SJSA1 (cell line): ENCODE results near the gene IMPACT. TPM values are rescaled to one million over a fixed set of nuclear protein-coding genes. Genes with fewer than 3 reads are reported as not detected.
A peak's percentile ranks its signal among the peaks of the same experiment; 100 is the strongest.

Source experiments
- DNase-seq, 2 experiments: peaks; one replicate each; pipeline ENCODE4 v3.0.0-alpha.2; 2015 to 2020; ENCODE audit warnings: low spot score in 2 of 2, low read depth in 1 of 2
- H3K27ac ChIP-seq: fragments of 250-450 bp; sonication (Bioruptor Pico); 2 replicates; pipeline ENCODE4 v1.5.1; 2020; ENCODE audit warnings: mild to moderate bottlenecking, moderate library complexity
- H3K27me3 ChIP-seq: fragments of 250-450 bp; sonication (Bioruptor Pico); replicated peaks from 2 replicates; pipeline ENCODE4 v1.5.1; 2020; ENCODE audit warnings: mild to moderate bottlenecking, moderate library complexity
- H3K36me3 ChIP-seq: fragments of 250-450 bp; sonication (Bioruptor Pico); 2 replicates; pipeline ENCODE4 v1.5.1; 2020; ENCODE audit warnings: mild to moderate bottlenecking
- H3K4me1 ChIP-seq: fragments of 250-450 bp; sonication (Bioruptor Pico); replicated peaks from 2 replicates; pipeline ENCODE4 v1.6.1; 2021; ENCODE audit warnings: mild to moderate bottlenecking
- H3K4me3 ChIP-seq: fragments of 250-450 bp; sonication (Bioruptor Pico); 2 replicates; pipeline ENCODE4 v1.5.1; 2020; ENCODE audit warnings: mild to moderate bottlenecking
- H3K9me3 ChIP-seq: fragments of 250-450 bp; sonication (Bioruptor Pico); replicated peaks from 2 replicates; pipeline ENCODE4 v1.5.1; 2020; ENCODE audit warnings: mild to moderate bottlenecking
- total RNA-seq: library from RNA; depleted of rRNA; stranded (reverse); fragments of >200 nt; shearing (Covaris generic); gene quantifications from 2 replicates; pipeline ENCODE4 v1.2.3, GENCODE V29; 2014

IMPACT gene
- total RNA-seq, 1 experiment from 2014 or later: 27.7 TPM

GRCh38 chr18:24402209-24402785 lies 24.2 kb upstream of the IMPACT start:
- no peaks in the 10 kb centered on the region for H3K27me3 ChIP-seq
- H3K9me3 ChIP-seq: no peaks in the 10 kb centered on the region
- peaks cover 3% of the 10 kb centered on the region; the same call in 1 of the 2 replicates for H3K36me3 ChIP-seq
- DNase-seq: no peak
- H3K4me1 ChIP-seq: peaks cover 18% of the 10 kb centered on the region
- no peak overlapping the region for H3K4me3 ChIP-seq
- no peak overlapping the region for H3K27ac ChIP-seq

DNA sequence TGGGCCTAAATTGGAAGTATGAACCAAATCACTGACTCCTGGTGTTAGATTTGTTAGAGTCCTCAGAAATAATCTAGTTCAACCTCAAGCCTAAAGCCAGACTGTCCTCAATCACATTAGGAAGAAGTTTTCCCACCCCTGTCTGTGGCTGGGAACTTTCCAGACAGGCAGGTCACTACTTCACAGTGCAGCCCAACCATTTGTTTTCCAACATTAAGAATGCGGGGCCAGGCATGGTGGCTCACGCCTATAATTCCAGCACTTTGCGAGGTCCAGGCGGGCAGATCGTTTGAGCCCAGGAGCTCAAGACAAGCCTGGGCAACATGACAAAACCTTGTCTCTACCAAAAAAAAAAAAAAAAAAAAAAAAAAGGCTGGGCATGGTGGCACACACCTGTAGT lies 23.4 kb upstream of the IMPACT start:
- no peak for DNase-seq
- Histone ChIP-seq H3K9me3 (no peaks in the 10 kb centered on the region), H3K4me1 (peaks cover 15% of the 10 kb centered on the region), H3K4me3 (no peak overlapping the region), H3K27me3 (no peaks in the 10 kb centered on the region), H3K36me3 (no peaks in the 10 kb centered on the region), H3K27ac (no peak overlapping the region)

DNA sequence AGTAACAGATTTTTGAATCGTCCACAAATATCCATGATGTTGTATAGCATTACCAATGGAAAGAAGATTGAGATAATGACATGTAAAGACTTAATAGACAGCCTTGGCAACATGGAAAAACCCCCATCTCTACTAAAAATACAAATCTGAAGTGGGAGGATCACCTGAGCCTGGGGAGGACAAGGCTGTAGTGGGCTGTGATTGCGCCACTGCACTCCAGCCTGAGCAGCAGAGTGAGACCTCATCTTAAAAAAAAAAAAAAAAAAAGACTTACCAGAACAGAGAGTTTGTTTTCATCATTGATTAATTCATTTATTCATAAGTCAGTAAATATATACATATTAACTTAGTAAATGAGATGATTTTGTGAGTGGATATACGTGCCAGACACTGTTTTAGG lies 21.9 kb upstream of the IMPACT start:
- 0 out of 2 replicates have a peak, but pooled peaks cover 6% of the 10 kb centered on the region for H3K4me1 ChIP-seq
- H3K36me3 ChIP-seq: no peaks in the 10 kb centered on the region
- no peaks in the 10 kb centered on the region for H3K9me3 ChIP-seq
- H3K27ac ChIP-seq: no peak overlapping the region
- H3K27me3 ChIP-seq: no peaks in the 10 kb centered on the region
- no peak for DNase-seq
- no peak overlapping the region for H3K4me3 ChIP-seq

DNA sequence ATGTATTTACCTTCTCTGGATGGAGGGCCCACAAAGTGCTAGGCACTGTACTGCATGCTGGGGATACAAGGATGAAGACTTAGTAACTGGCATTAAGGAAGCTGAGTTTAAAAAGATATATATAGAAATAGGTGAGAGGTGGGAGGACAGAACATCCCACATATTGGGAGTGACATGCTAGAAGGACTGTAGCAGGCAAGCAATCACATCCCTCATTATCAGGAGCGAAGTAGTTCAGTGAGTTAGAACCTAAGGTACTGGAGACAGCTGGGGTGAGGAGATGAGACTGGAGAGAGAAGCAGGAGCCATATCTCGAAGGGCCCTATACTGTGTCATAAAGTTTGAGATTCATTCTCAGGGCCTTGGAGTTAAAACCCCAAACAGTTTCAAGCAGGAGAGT lies 18.0 kb upstream of the IMPACT start:
- no peak for DNase-seq
- no peaks in the 10 kb centered on the region for H3K27me3 ChIP-seq
- H3K36me3 ChIP-seq: no peaks in the 10 kb centered on the region
- no peak overlapping the region for H3K4me3 ChIP-seq
- H3K27ac ChIP-seq: no peak overlapping the region
- no peaks in the 10 kb centered on the region for H3K9me3 ChIP-seq
- H3K4me1 ChIP-seq: no peaks in the 10 kb centered on the region

DNA sequence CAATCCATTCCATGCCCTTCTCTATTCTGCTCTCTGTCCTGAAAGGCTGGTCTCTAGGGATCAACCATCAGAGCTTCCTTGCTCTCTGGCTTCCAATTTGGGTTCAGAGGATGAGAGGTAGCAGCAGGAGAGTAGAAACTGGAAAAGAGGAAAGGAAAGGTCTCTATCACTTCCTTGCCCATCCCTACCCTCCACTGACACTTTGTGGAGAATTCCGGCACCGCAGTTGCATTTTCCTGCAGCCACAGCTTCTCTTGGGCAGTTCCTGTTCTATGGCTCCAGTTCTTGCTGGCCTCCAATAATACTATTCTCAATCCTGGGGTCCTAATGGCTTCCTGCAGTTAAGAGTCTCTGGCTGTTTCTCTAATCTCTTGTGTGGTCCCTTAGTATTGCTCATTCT lies 13.3 kb upstream of the IMPACT start:
- no peaks in the 10 kb centered on the region for H3K9me3 ChIP-seq
- H3K36me3 ChIP-seq: no peaks in the 10 kb centered on the region
- H3K4me3 ChIP-seq: no peak overlapping the region
- peaks cover 6% of the 10 kb centered on the region for H3K27me3 ChIP-seq
- H3K27ac ChIP-seq: no peak overlapping the region
- no peak for DNase-seq
- no peaks in the 10 kb centered on the region for H3K4me1 ChIP-seq

DNA sequence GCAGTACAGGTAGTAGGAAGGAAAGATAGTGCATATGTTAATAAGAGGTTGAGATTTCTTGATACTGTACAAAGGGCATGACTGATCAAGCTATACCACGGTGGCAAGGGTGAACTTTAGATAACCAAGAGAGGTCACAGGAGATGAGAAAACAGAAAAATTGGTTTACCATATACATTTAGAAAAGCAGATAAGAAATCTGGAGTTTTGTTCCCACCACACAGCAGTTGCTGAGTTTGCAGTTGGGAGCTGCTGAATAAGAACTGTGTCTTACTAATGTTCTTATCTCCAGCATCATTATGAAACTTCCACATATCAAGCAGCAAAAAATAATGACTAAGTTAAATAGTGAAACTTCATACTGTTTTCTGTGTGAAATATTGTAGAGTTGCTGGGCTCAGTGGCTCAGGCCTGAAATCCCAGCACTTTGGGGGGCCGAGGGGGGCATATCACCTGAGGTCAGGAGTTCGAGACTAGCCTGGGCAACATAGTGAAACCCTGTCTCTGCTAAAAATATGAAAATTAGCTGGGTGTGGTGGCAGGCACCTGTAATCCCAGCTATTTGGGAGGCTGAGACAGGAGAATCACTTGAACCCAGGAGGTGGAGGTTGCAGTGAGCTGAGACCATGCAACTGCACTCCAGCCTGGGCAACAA lies 12.0 kb upstream of the IMPACT start:
- H3K27me3 ChIP-seq: peaks cover 6% of the 10 kb centered on the region
- H3K9me3 ChIP-seq: no peaks in the 10 kb centered on the region
- DNase-seq: no peak
- H3K27ac ChIP-seq: no peak overlapping the region
- H3K36me3 ChIP-seq: no peaks in the 10 kb centered on the region
- no peak overlapping the region for H3K4me3 ChIP-seq
- no peaks in the 10 kb centered on the region for H3K4me1 ChIP-seq

DNA sequence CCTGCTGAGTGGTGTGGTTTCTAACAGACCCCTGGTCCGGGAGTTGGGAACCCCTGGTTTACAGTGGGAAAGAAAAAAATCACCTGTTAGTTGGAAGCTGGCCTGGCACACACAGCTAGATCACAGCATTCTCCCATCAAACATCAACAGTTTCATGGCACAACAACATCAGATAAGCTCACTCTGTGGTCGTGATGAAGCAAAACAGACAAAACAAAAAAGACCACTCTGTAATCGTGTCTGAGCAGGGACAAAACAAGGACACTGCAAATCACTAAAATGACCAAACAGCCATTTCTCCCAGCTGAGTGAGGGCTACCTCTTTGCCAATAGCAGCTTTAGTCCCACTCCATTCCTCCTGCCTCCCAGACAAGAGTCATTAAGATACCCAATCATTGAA lies 9.0 kb upstream of the IMPACT start:
- no peak for DNase-seq

DNA sequence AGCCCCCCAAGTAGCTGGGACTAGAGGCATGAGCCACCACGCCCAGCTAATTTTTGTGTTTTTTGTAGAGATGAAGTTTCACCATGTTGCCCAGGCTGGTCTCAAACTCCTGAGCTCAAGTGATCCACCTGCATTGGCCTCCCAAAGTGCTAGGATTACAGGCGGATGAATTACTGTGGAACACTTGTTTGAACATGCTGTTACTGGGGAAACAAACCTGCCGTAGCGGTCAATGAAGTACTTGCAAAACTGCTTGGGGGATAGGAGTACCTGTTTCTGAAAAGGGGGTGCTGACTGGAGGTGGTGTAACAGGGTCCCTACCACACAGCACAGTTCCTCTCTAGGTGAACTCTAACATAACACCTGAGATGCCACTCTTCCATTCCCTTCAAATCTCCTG lies 5.9 kb upstream of the IMPACT start:
- Histone ChIP-seq H3K36me3 (no peaks in the 10 kb centered on the region), H3K4me1 (peaks cover 9% of the 10 kb centered on the region; the same call in 1 of the 2 replicates), H3K9me3 (no peaks in the 10 kb centered on the region), H3K27ac (no peak overlapping the region), H3K27me3 (peaks cover 4% of the 10 kb centered on the region), H3K4me3 (no peak overlapping the region)
- DNase-seq: no peak

More for the DNA sequence above, 9.0 kb upstream of the IMPACT start:
- no peak overlapping the region for H3K4me3 ChIP-seq
- peaks cover 9% of the 10 kb centered on the region; the same call in 1 of the 2 replicates for H3K4me1 ChIP-seq
- H3K27ac ChIP-seq: no peak overlapping the region
- H3K27me3 ChIP-seq: peaks cover 10% of the 10 kb centered on the region
- H3K36me3 ChIP-seq: no peaks in the 10 kb centered on the region
- no peaks in the 10 kb centered on the region for H3K9me3 ChIP-seq

- no peak for DNase-seq
- H3K36me3 ChIP-seq: peaks cover 7% of the 10 kb centered on the region; the same call in 1 of the 2 replicates
- 0 out of 2 replicates have a peak, but pooled peaks cover 4% of the 10 kb centered on the region for H3K9me3 ChIP-seq
- H3K4me3 ChIP-seq: no peak overlapping the region
- 0 out of 2 replicates have a peak, but pooled peaks cover 4% of the 10 kb centered on the region for H3K27me3 ChIP-seq
- peaks cover 18% of the 10 kb centered on the region for H3K4me1 ChIP-seq
- H3K27ac ChIP-seq: no peak overlapping the region
Observed at GRCh38 chr18:24421831-24422230, 4.6 kb upstream of the IMPACT start.

GRCh38 chr18:24426073-24426397 lies 435 bp upstream of the IMPACT start:
- Histone ChIP-seq H3K4me1 (peaks cover 27% of the 10 kb centered on the region), H3K27ac (peak overlapping the region; percentile 64), H3K36me3 (peaks cover 9% of the 10 kb centered on the region; the same call in 1 of the 2 replicates), H3K9me3 (0 out of 2 replicates have a peak, but pooled peaks cover 4% of the 10 kb centered on the region), H3K4me3 (peak overlapping the region; percentile 83), H3K27me3 (0 out of 2 replicates have a peak, but pooled peaks cover 4% of the 10 kb centered on the region)
- no peak for DNase-seq

- peaks cover 18% of the 10 kb centered on the region for H3K4me1 ChIP-seq
- H3K27ac ChIP-seq: no peak overlapping the region
- peaks cover 9% of the 10 kb centered on the region for H3K36me3 ChIP-seq
- H3K27me3 ChIP-seq: no peaks in the 10 kb centered on the region
- H3K4me3 ChIP-seq: peak overlapping the region; percentile 83; the same call in 1 of the 2 replicates
- no peak for DNase-seq
- H3K9me3 ChIP-seq: 0 out of 2 replicates have a peak, but pooled peaks cover 4% of the 10 kb centered on the region
Observed at GRCh38 chr18:24427484-24427883, 1.0 kb downstream of the IMPACT start.

- no peak overlapping the region for H3K4me3 ChIP-seq
Observed at GRCh38 chr18:24428709-24429108, 2.2 kb downstream of the IMPACT start.

DNA sequence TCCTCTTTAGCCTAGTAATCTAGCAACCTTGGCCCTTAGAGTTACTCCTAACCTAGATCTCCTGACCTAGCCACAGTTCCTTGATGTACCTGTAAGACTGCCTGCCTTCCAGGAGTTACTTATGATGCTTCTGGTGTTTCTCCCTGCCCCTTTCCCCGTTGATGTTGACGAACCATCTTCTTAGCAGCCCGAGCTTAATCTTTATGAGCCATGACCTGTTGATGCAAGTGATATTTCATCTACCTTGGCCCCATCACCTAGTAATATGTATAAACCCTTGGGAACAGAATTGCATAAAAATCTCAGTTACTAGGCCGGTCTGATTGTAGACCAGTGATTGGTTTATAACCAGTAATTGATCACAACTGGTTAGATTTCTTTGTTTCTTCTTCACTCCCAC lies 2.7 kb downstream of the IMPACT start:
- no peak for DNase-seq
- no peak overlapping the region for H3K4me3 ChIP-seq
- no peak overlapping the region for H3K27ac ChIP-seq
- peaks cover 18% of the 10 kb centered on the region for H3K4me1 ChIP-seq
- H3K36me3 ChIP-seq: peaks cover 13% of the 10 kb centered on the region
- H3K9me3 ChIP-seq: 0 out of 2 replicates have a peak, but pooled peaks cover 4% of the 10 kb centered on the region
- H3K27me3 ChIP-seq: no peaks in the 10 kb centered on the region

More at GRCh38 chr18:24428709-24429108, 2.2 kb downstream of the IMPACT start:
- Histone ChIP-seq H3K27me3 (no peaks in the 10 kb centered on the region), H3K36me3 (peaks cover 13% of the 10 kb centered on the region), H3K27ac (no peak overlapping the region), H3K9me3 (0 out of 2 replicates have a peak, but pooled peaks cover 4% of the 10 kb centered on the region), H3K4me1 (peaks cover 18% of the 10 kb centered on the region)
- no peak for DNase-seq

DNA sequence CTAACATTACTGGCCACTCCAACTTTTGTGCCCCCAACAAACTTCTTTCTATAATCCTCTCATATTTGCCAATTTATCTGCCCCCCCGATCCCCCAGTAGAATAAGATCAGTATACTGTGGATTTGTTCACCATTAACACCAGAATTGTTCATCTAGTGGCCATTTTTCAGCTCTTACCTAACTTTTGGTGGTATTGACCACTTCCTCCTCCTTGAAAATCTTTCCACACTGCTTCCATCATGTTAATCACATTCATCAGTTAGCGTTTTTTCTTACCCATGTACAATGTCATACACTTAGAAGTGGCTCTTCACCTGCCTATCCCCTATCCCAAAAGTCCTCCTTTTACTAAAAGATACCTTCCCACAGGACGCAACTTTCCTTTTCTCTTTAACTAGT lies 6.1 kb downstream of the IMPACT start:
- H3K4me3 ChIP-seq: no peak overlapping the region
- H3K27ac ChIP-seq: no peak overlapping the region
- no peaks in the 10 kb centered on the region for H3K9me3 ChIP-seq

More for the DNA sequence above, 6.1 kb downstream of the IMPACT start:
- H3K36me3 ChIP-seq: peaks cover 8% of the 10 kb centered on the region
- H3K27me3 ChIP-seq: no peaks in the 10 kb centered on the region
- peaks cover 3% of the 10 kb centered on the region for H3K4me1 ChIP-seq
- no peak for DNase-seq
